ENCODE results near the gene TINCR.
"Not testable (repeated sequence)": the region's sequence is repeated elsewhere in the genome, so short reads cannot be mapped to it uniquely, and the experiment has no call there.

Gene TINCR

DNA sequence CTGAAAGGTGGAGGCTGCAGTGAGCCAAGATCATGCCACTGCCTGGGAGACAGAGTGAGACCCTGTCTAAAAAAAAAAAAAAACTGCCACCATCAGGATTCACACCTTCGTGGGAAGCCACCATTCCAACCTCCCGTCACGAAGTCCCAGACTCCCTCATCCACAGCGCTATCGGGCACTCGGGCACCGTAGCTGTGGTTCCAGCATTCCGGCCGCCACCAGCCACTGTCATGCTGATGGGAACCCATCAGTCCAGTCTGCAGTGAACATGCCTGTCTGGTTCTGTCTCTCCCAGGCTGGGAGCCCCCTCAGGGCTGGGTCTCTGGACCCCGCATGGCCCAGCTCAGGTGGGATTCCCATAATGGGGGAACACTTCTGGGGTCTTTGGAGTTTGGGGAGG, 27.5 kb downstream of the TINCR start:
- TF ChIP-seq, protein P1, sequence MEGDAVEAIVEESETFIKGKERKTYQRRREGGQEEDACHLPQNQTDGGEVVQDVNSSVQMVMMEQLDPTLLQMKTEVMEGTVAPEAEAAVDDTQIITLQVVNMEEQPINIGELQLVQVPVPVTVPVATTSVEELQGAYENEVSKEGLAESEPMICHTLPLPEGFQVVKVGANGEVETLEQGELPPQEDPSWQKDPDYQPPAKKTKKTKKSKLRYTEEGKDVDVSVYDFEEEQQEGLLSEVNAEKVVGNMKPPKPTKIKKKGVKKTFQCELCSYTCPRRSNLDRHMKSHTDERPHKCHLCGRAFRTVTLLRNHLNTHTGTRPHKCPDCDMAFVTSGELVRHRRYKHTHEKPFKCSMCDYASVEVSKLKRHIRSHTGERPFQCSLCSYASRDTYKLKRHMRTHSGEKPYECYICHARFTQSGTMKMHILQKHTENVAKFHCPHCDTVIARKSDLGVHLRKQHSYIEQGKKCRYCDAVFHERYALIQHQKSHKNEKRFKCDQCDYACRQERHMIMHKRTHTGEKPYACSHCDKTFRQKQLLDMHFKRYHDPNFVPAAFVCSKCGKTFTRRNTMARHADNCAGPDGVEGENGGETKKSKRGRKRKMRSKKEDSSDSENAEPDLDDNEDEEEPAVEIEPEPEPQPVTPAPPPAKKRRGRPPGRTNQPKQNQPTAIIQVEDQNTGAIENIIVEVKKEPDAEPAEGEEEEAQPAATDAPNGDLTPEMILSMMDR (IDR thresholded peaks at IDR 0.05; ENCODE audit: low read length), result no peak
- TF ChIP-seq EZH2 (IDR thresholded peaks at IDR 0.05; ENCODE audit: borderline replicate concordance, low read length), result no peak
- Histone ChIP-seq H2AFZ (ENCODE audit: low read length) (no peak overlapping the region), H3K4me2 (ENCODE audit: low read length) (no peak overlapping the region), H3K27me3 (ENCODE audit: insufficient read depth, low read length) (no peaks in the 10 kb centered on the region), H3K79me2 (ENCODE audit: insufficient read depth, low read length) (no peaks in the 10 kb centered on the region), H4K20me1 (ENCODE audit: insufficient read depth, low read length) (no peaks in the 10 kb centered on the region), H3K4me3 (ENCODE audit: low read depth, low read length, poor library complexity, severe bottlenecking) (no peak overlapping the region), H3K4me1 (ENCODE audit: insufficient read depth, low read length, severe bottlenecking) (no peaks in the 10 kb centered on the region), H3K27ac (ENCODE audit: low read depth, low read length, poor library complexity, severe bottlenecking) (no peak overlapping the region), H3K9me2 (ENCODE audit: low read depth, low read length) (no peaks in the 10 kb centered on the region), H3K9me3 (ENCODE audit: low read length) (peaks cover 3% of the 10 kb centered on the region), H3K36me3 (ENCODE audit: insufficient read depth, low read length) (no peaks in the 10 kb centered on the region), H3F3A (ENCODE audit: insufficient read depth, low read length) (no peaks in the 10 kb centered on the region), H3K9ac (ENCODE audit: low read length) (no peak overlapping the region)

- Histone ChIP-seq H3K9me3 (ENCODE audit: low read length) (peaks cover 13% of the 10 kb centered on the region), H3K4me2 (ENCODE audit: low read length) (no peak overlapping the region), H3K27ac (ENCODE audit: low read depth, low read length, poor library complexity, severe bottlenecking) (no peak overlapping the region), H3K9ac (ENCODE audit: low read length) (no peak overlapping the region), H3K4me1 (ENCODE audit: insufficient read depth, low read length, severe bottlenecking) (no peaks in the 10 kb centered on the region), H2AFZ (ENCODE audit: low read length) (no peak overlapping the region), H3K36me3 (ENCODE audit: insufficient read depth, low read length) (no peaks in the 10 kb centered on the region), H3K9me2 (ENCODE audit: low read depth, low read length) (no peaks in the 10 kb centered on the region), H3K4me3 (ENCODE audit: low read depth, low read length, poor library complexity, severe bottlenecking) (no peak overlapping the region), H3K79me2 (ENCODE audit: insufficient read depth, low read length) (no peaks in the 10 kb centered on the region), H3F3A (ENCODE audit: insufficient read depth, low read length) (no peaks in the 10 kb centered on the region), H3K27me3 (ENCODE audit: insufficient read depth, low read length) (no peaks in the 10 kb centered on the region; the same call in 1 of the 2 replicates), H4K20me1 (ENCODE audit: insufficient read depth, low read length) (no peaks in the 10 kb centered on the region)
- TF ChIP-seq, protein P1 (IDR thresholded peaks at IDR 0.05; ENCODE audit: low read length), result no peak
- TF ChIP-seq EZH2 (IDR thresholded peaks at IDR 0.05; ENCODE audit: borderline replicate concordance, low read length), result no peak
Observed at GRCh38 chr19:5537870-5538269, 29.9 kb downstream of the TINCR start.

GRCh38 chr19:5536982-5537579, 30.7 kb downstream of the TINCR start:
- not testable (repeated sequence) for H2AFZ ChIP-seq (ENCODE audit: low read length); H3K27me3 ChIP-seq (ENCODE audit: insufficient read depth, low read length); H3K9me2 ChIP-seq (ENCODE audit: low read depth, low read length); H3K4me2 ChIP-seq (ENCODE audit: low read length); H3K4me3 ChIP-seq (ENCODE audit: low read depth, low read length, poor library complexity, severe bottlenecking); H3K27ac ChIP-seq (ENCODE audit: low read depth, low read length, poor library complexity, severe bottlenecking); H3K79me2 ChIP-seq (ENCODE audit: insufficient read depth, low read length); H3K9ac ChIP-seq (ENCODE audit: low read length); H3K36me3 ChIP-seq (ENCODE audit: insufficient read depth, low read length); H3K4me1 ChIP-seq (ENCODE audit: insufficient read depth, low read length, severe bottlenecking); H4K20me1 ChIP-seq (ENCODE audit: insufficient read depth, low read length); H3F3A ChIP-seq (ENCODE audit: insufficient read depth, low read length)
- H3K9me3 ChIP-seq (ENCODE audit: low read length), result peaks cover 13% of the 10 kb centered on the region

DNA sequence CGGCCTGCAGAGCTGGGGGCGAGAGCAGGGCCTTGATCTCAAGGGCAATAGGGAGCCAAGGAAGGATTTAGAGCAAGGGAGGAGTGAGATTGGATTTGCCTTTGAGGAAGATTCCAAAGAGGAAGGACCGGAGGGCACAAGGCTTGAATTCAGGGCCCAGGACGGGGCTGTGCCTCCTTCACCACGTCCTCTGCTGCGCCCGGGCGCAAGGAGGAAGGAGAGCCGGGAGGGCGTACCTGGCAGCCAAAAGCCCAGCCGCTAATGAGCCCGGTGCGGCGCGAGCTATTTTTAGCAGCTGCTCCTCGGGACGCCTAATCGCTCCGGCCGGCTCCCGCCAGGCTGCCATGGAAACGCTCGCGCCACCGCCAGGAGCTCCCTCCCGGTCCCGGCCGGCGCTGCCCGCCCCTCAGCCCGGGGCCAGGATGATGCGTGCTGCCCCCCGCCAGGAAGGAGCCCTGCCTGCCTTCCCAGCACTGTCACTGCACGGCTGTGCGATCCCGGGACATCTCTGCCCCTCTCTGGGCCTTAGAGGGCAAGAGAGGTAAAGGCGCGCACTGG, 31.3 kb downstream of the TINCR start:
- Histone ChIP-seq H3K9me2 (ENCODE audit: low read depth, low read length) (no peaks in the 10 kb centered on the region), H3K36me3 (ENCODE audit: insufficient read depth, low read length) (no peaks in the 10 kb centered on the region), H3K27me3 (ENCODE audit: insufficient read depth, low read length) (no peaks in the 10 kb centered on the region; the same call in 1 of the 2 replicates), H3K27ac (ENCODE audit: low read depth, low read length, poor library complexity, severe bottlenecking) (no peak overlapping the region), H3K4me2 (ENCODE audit: low read length) (no peak overlapping the region), H3K4me1 (ENCODE audit: insufficient read depth, low read length, severe bottlenecking) (no peaks in the 10 kb centered on the region), H3K4me3 (ENCODE audit: low read depth, low read length, poor library complexity, severe bottlenecking) (no peak overlapping the region), H3K9me3 (ENCODE audit: low read length) (peaks cover 13% of the 10 kb centered on the region), H3F3A (ENCODE audit: insufficient read depth, low read length) (no peaks in the 10 kb centered on the region), H3K9ac (ENCODE audit: low read length) (no peak overlapping the region), H3K79me2 (ENCODE audit: insufficient read depth, low read length) (no peaks in the 10 kb centered on the region), H4K20me1 (ENCODE audit: insufficient read depth, low read length) (no peaks in the 10 kb centered on the region), H2AFZ (ENCODE audit: low read length) (no peak overlapping the region)
- no peak for TF ChIP-seq EZH2 (IDR thresholded peaks at IDR 0.05; ENCODE audit: borderline replicate concordance, low read length)
- TF ChIP-seq, protein P1 (IDR thresholded peaks at IDR 0.05; ENCODE audit: low read length), result no peak

All from OCI-LY1 (cell line).